ENCODE measurements around the gene NRP2.

Gene NRP2

GRCh38 chr2:205775097-205775877 is 93.0 kb downstream of the NRP2 start:
- peak; percentile 86 for ATAC-seq
- TF ChIP-seq ESRRG (CRISPR knock-in tag; IDR thresholded peaks at IDR 0.05): no peak
- TF ChIP-seq ISL1 (CRISPR knock-in tag; IDR thresholded peaks at IDR 0.05): peak; percentile 61

GRCh38 chr2:205776139-205776538 is 93.8 kb downstream of the NRP2 start:
- TF ChIP-seq TSHZ2 (CRISPR knock-in tag; IDR thresholded peaks at IDR 0.05) (no peak), GLIS3 (CRISPR knock-in tag; IDR thresholded peaks at IDR 0.05) (no peak), POU6F1 (CRISPR knock-in tag; IDR thresholded peaks at IDR 0.05; ENCODE audit: borderline replicate concordance, low read depth) (no peak), ZNF8 (CRISPR knock-in tag; IDR thresholded peaks at IDR 0.05) (no peak), RARB (CRISPR knock-in tag; IDR thresholded peaks at IDR 0.05) (no peak)
- peak; percentile 62 for ATAC-seq

- no peak for TF ChIP-seq CREB5 (CRISPR knock-in tag; IDR thresholded peaks at IDR 0.05; ENCODE audit: low read depth)
- no peak for TF ChIP-seq CSDC2 (CRISPR knock-in tag; IDR thresholded peaks at IDR 0.05)
- no peak for TF ChIP-seq BACH2 (CRISPR knock-in tag; IDR thresholded peaks at IDR 0.05; ENCODE audit: borderline replicate concordance)
- no peak for TF ChIP-seq PATZ1 (CRISPR knock-in tag; IDR thresholded peaks at IDR 0.05; ENCODE audit: borderline replicate concordance)
- no peak for TF ChIP-seq SNAI2 (CRISPR knock-in tag; IDR thresholded peaks at IDR 0.05)
- TF ChIP-seq PPARA (CRISPR knock-in tag; IDR thresholded peaks at IDR 0.05; ENCODE audit: borderline replicate concordance): no peak
- no peak for TF ChIP-seq CSRNP3 (CRISPR knock-in tag; IDR thresholded peaks at IDR 0.05)
- TF ChIP-seq ISL1 (CRISPR knock-in tag; IDR thresholded peaks at IDR 0.05): no peak
- no peak for TF ChIP-seq POU6F1 (CRISPR knock-in tag; IDR thresholded peaks at IDR 0.05; ENCODE audit: borderline replicate concordance, low read depth)
- no peak for TF ChIP-seq TCF4 (CRISPR knock-in tag; IDR thresholded peaks at IDR 0.05; ENCODE audit: borderline replicate concordance)
- ATAC-seq: no peak
Measured at GRCh38 chr2:205776720-205777119, 94.4 kb downstream of the NRP2 start.

- ATAC-seq: no peak
- TF ChIP-seq SNAI2 (CRISPR knock-in tag; IDR thresholded peaks at IDR 0.05): no peak
- no peak for TF ChIP-seq ZFP30 (CRISPR knock-in tag; IDR thresholded peaks at IDR 0.05)
- no peak for TF ChIP-seq GLIS3 (CRISPR knock-in tag; IDR thresholded peaks at IDR 0.05)
- TF ChIP-seq BACH2 (CRISPR knock-in tag; IDR thresholded peaks at IDR 0.05; ENCODE audit: borderline replicate concordance): no peak
- no peak for TF ChIP-seq RARB (CRISPR knock-in tag; IDR thresholded peaks at IDR 0.05)
- no peak for TF ChIP-seq ZC3H10 (CRISPR knock-in tag; IDR thresholded peaks at IDR 0.05)
- no peak for TF ChIP-seq ZNF565 (CRISPR knock-in tag; conservative IDR thresholded peaks at IDR 0.05; ENCODE audit: low read depth)
- no peak for TF ChIP-seq OSR1 (CRISPR knock-in tag; IDR thresholded peaks at IDR 0.05)
- no peak for TF ChIP-seq PATZ1 (CRISPR knock-in tag; IDR thresholded peaks at IDR 0.05; ENCODE audit: borderline replicate concordance)
- no peak for TF ChIP-seq CREB5 (CRISPR knock-in tag; IDR thresholded peaks at IDR 0.05; ENCODE audit: low read depth)
- no peak for TF ChIP-seq ARNTL (CRISPR knock-in tag; IDR thresholded peaks at IDR 0.05; ENCODE audit: borderline replicate concordance, low read depth)
Measured at GRCh38 chr2:205778356-205778755, 96.1 kb downstream of the NRP2 start.
